HepG2 (cell line): ENCODE data around the gene TAF1D. TPM values are rescaled to one million over a fixed set of nuclear protein-coding genes. Genes with fewer than 3 reads are reported as not detected.

ENCODE experiments used
- AFF4 ChIP-seq: sonication (generic); formaldehyde crosslinking; IDR thresholded peaks from 2 replicates; pipeline ENCODE4 v1.4.0; 2020; ENCODE audit warnings: missing genetic modification reagents
- AHDC1 ChIP-seq: sonication (generic); formaldehyde crosslinking; IDR thresholded peaks from 2 replicates; pipeline ENCODE4 v1.5.1; 2020; ENCODE audit warnings: mild to moderate bottlenecking, missing genetic modification reagents, borderline replicate concordance
- GLI4 ChIP-seq: sonication (generic); formaldehyde crosslinking; IDR thresholded peaks from 2 replicates; pipeline ENCODE4 v1.5.1; 2020; ENCODE audit warnings: missing genetic modification reagents, mild to moderate bottlenecking, moderate library complexity, borderline replicate concordance
- MLX ChIP-seq: IDR thresholded peaks from 2 replicates; pipeline ENCODE4 v1.6.1; 2016
- MXI1 ChIP-seq: IDR thresholded peaks from 3 replicates; pipeline ENCODE4 v1.6.1; 2012; ENCODE audit warnings: low read depth, low read length, inconsistent platforms, borderline replicate concordance
- NFAT5 ChIP-seq: sonication (generic); formaldehyde crosslinking; IDR thresholded peaks from 2 replicates; pipeline ENCODE4 v1.4.0; 2020; ENCODE audit warnings: missing genetic modification reagents
- ZNF138 ChIP-seq: sonication (generic); formaldehyde crosslinking; IDR thresholded peaks from 2 replicates; pipeline ENCODE4 v1.5.0; 2020; ENCODE audit warnings: mild to moderate bottlenecking, low read depth, missing genetic modification reagents
- ZNF260 ChIP-seq: sonication (generic); formaldehyde crosslinking; IDR thresholded peaks from 2 replicates; pipeline ENCODE4 v1.4.0; 2020; ENCODE audit warnings: missing genetic modification reagents, low read depth, mild to moderate bottlenecking, borderline replicate concordance
- polyA plus RNA-seq, 8 experiments: library from polyadenylated mRNA; depleted of rRNA in 3 of 8; stranded (reverse) in 7 of 8; unstranded in 1 of 8; fragments of >200 nt; fragmentation: Illumina TruSeq in 4 of 8; extraction: Trizol in 4 of 8; gene quantifications; 2 replicates each; pipeline versions ENCODE4 v1.2.1 to v1.2.3, GENCODE V29; 2011 to 2016; ENCODE audit warnings: low read depth in 4 of 8, missing spikeins in 1 of 8, mixed read lengths in 1 of 8; ENCODE audit not compliant: insufficient read depth in 1 of 8
- total RNA-seq, 5 experiments: library from RNA; depleted of rRNA; stranded (reverse); fragments of >200 nt; fragmentation: Illumina TruSeq; extraction: Trizol; gene quantifications; 2 replicates each; pipeline ENCODE4 v1.2.3, GENCODE V29; 2016; ENCODE audit warnings: low read depth in 1 of 5

TAF1D gene
- total and polyA plus RNA-seq, 2 of the 13 experiments (the other 11 are each of a cell fraction or from before 2014, with no cell fraction given), result 132 to 207 TPM

GRCh38 chr11:93741094-93741881, at the start of gene TAF1D, which contains the start of gene C11orf54 (continued):
- TF ChIP-seq NFAT5 (CRISPR knock-in tag) (peak; percentile 56; the same call in 1 of the 2 replicates), ZNF138 (CRISPR knock-in tag) (peak; percentile 84; the same call in 1 of the 2 replicates), GLI4 (CRISPR knock-in tag) (0 out of 2 replicates have a peak, but pooled peaks have one; percentile 17), ZNF260 (CRISPR knock-in tag) (no peak), MLX (CRISPR knock-in tag) (0 out of 2 replicates have a peak, but pooled peaks have one; percentile 39), MXI1 (no peak; the same call in 2 of the 3 replicates), AHDC1 (CRISPR knock-in tag) (no peak), AFF4 (CRISPR knock-in tag) (no peak; the same call in 1 of the 2 replicates)
